ENCODE measurements around the gene SIGLEC5.

SIGLEC5 gene

DNA sequence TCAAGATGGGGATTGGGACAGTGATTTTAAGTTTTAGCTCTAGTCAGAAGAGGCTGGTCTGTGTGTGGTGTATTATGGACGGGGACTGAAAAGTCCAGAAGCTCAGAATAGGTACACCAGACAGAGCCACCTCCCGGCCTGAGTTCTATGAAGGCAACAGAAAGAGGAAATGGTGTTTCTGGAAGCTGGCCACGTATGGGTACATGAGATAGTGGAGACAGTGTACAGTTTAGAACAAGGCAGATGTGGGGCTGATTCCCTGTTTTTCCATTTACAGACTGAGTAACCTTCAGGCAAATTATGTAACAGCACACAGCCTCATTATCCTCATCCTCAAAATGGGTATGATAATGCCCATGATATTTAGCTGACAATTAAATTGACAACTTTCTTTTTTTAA, 57.8 kb downstream of the SIGLEC5 start:
- H3K27ac ChIP-seq, result no peak overlapping the region
- H3K4me3 ChIP-seq, result peak overlapping the region; percentile 86
- TF ChIP-seq, protein P1, sequence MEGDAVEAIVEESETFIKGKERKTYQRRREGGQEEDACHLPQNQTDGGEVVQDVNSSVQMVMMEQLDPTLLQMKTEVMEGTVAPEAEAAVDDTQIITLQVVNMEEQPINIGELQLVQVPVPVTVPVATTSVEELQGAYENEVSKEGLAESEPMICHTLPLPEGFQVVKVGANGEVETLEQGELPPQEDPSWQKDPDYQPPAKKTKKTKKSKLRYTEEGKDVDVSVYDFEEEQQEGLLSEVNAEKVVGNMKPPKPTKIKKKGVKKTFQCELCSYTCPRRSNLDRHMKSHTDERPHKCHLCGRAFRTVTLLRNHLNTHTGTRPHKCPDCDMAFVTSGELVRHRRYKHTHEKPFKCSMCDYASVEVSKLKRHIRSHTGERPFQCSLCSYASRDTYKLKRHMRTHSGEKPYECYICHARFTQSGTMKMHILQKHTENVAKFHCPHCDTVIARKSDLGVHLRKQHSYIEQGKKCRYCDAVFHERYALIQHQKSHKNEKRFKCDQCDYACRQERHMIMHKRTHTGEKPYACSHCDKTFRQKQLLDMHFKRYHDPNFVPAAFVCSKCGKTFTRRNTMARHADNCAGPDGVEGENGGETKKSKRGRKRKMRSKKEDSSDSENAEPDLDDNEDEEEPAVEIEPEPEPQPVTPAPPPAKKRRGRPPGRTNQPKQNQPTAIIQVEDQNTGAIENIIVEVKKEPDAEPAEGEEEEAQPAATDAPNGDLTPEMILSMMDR (IDR thresholded peaks at IDR 0.05), result no peak
- DNase-seq (ENCODE audit: low spot score), result no peak

DNA sequence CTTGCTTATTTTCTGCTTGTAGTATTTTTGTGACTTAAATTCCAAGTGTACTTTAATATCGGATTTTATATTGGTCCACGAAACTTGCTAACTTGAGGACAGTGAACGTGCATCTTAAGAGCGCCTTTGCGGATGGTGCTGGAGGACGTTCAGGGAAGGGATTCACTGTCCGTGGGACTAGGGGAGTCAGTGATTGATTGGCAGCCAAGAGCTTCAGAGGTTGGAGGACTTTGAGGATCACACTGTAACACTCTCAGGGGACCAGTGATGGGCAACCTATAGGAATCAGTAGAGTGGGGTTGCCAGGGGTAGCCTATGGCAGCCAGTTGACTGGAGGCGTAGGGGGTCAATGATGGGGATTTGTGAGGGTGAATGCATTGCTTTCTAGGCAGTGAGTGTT, 58.6 kb downstream of the SIGLEC5 start:
- Histone ChIP-seq H3K27ac (peak overlapping the region; percentile 56 to 86), H3K4me3 (peak overlapping the region; percentile 86)
- TF ChIP-seq, protein P1 (IDR thresholded peaks at IDR 0.05), result no peak
- no peak for DNase-seq (ENCODE audit: low spot score)

DNA sequence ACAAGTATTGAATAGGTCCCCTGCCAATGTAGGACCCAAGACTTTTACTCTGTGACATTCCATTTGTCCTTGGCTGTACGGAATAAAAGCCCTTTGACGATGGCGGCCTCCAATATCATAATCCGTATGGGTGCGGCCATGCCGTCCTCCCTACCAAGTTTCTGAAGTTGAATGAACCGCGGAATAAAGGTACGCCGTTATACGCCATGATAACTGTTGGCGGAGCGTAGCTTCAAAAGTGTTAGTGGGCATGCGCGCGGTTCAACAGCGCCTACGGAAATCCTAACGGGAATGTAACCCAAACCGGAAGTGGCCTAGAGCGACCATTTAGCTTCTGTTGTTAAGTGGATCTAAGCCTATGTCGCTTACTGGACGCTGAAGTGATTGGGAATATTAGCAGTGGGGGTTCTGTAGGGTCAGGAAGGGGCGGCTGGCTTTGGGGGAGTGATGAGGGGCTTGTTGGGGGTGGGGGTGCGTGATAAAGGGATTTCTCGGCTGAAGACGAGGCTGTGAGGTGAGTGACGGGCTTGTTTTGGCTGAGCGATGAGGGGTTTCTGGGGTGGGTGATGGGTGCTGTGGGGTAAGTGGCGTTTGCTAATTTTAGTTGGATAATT, 59.1 kb downstream of the SIGLEC5 start, which contains the start of gene ZNF175:
ZNF175 (plus strand) TSS at position 322 of the 614 bp plus-strand sequence. CDS start 2,047 bp downstream, outside the sequence.
- TF ChIP-seq, protein P1 (IDR thresholded peaks at IDR 0.05), result no peak
- Histone ChIP-seq H3K27ac (peak within 1 kb of the TSS; percentile 56 to 86), H3K4me3 (peak within 1 kb of the TSS; percentile 86)
- peak; percentile 93 for DNase-seq (ENCODE audit: low spot score)

DNA sequence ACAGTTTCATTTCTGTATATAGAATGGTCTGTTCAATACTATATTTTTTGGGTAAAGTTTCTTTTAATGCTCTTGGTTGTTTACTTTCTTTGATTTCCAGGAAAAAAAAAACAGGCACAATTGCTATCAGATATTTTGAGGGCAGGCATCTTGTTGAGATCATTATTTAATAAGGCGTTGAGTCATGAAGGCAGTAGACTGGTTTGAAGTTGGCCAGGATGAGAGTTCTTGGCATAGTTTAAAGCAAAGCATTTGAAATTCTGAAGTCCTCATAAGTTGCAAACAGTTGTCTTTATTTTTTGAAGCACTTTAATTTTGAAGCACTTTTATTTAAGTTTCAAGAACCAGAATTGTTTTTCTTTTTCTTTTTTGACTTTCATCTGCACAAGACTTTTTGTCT, 61.7 kb downstream of the SIGLEC5 start:
- DNase-seq (ENCODE audit: low spot score), result no peak

DNA sequence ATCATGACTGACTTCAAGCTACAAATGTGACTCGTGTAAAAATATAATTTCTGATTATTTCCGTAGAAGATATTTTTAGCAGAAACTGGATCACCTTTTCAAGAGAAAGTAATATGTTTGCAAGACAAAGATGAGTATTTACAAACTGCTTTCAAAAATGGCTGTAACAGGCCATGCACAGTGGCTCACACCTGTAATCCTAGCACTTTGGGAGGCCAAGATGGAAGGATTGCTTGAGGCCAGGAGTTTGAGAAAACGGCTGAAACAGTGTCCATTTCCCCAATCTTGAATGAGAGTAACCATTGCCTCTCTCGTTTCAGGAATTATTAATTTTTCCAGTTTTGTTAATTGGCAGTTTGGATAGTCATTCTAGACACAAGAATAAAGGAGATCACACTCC, 62.6 kb downstream of the SIGLEC5 start:
- no peak for DNase-seq (ENCODE audit: low spot score)
- TF ChIP-seq, protein P1 (IDR thresholded peaks at IDR 0.05), result no peak
- Histone ChIP-seq H3K4me3 (no peak overlapping the region), H3K27ac (no peak overlapping the region)

More for the DNA sequence above, 61.7 kb downstream of the SIGLEC5 start:
- no peak overlapping the region for H3K4me3 ChIP-seq
- no peak overlapping the region for H3K27ac ChIP-seq
- TF ChIP-seq, protein P1 (IDR thresholded peaks at IDR 0.05), result no peak

DNA sequence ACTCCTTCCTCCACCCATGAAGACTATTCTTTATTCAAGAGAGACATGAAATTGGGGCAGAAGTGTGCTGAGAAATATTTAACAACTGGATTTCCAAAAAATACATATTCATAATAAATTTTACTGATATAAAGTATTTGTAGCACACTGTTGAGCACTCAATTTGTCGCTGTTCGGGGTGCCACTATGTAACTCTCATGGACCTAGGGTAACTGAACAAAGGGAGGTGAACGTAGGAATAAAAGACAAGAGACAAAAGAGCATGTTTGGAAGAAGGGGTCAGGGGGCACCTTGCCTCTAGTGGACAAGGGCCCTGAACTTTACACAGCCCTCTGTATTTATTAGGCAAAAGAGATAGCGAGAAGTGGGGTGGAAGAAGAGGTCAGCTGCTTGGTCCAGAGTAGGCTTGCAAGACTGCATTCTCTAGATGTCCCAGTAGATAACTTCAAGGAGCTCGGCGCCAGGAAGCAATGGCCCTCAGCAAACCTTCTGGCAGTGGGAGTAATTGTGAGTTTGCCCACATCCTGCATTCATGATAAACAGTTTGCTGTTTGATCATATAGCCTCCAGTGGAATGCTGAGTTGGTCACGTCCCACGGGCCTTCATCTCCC, 63.6 kb downstream of the SIGLEC5 start:
- no peak overlapping the region for H3K4me3 ChIP-seq
- no peak overlapping the region for H3K27ac ChIP-seq
- TF ChIP-seq, protein P1 (IDR thresholded peaks at IDR 0.05), result no peak
- no peak for DNase-seq (ENCODE audit: low spot score)

DNA sequence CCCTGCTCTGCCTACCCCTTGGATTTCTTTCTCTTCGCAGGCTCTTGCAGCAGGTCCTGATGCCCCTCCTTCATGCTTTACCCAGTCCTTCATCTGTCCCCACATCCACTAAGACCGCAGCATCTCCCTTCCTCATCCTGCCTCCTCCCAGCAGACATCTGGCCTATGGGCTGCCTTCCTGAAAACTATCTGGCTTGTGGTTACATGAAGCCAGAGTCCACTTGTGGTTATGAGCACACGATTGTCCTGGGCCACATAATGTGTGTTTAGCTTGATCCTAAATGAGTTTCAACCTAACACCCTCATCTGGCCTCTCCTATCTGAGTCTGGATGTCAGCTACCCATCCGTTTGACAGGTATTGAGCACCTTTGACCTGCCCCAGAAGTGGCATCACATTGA, 64.6 kb downstream of the SIGLEC5 start:
- no peak for DNase-seq (ENCODE audit: low spot score)
- no peak overlapping the region for H3K4me3 ChIP-seq
- no peak overlapping the region for H3K27ac ChIP-seq
- TF ChIP-seq, protein P1 (IDR thresholded peaks at IDR 0.05), result no peak
